HepG2 (cell line): ENCODE data around the gene FAM174C. TPM values are rescaled to one million over a fixed set of nuclear protein-coding genes. Genes with fewer than 3 reads are reported as not detected.

Experiments used
- ARID4A ChIP-seq: sonication (generic); formaldehyde crosslinking; IDR thresholded peaks from 2 replicates; pipeline ENCODE4 v1.5.0; 2020; ENCODE audit warnings: mild to moderate bottlenecking, missing genetic modification reagents, borderline replicate concordance
- HNRNPK ChIP-seq: fragments of 200-400 bp; formaldehyde crosslinking; IDR thresholded peaks from 2 replicates; pipeline ENCODE4 v1.6.1; 2018; ENCODE audit warnings: low read length, low read depth, moderate library complexity, mild to moderate bottlenecking; ENCODE audit not compliant: poor library complexity, severe bottlenecking
- HOXA3 ChIP-seq: sonication (generic); formaldehyde crosslinking; IDR thresholded peaks from 2 replicates; pipeline ENCODE4 v1.5.0; 2020; ENCODE audit warnings: missing genetic modification reagents
- RAD51 ChIP-seq: fragments of 450-650 bp; IDR thresholded peaks from 2 replicates; pipeline ENCODE4 v1.6.1; 2016; ENCODE audit warnings: borderline replicate concordance
- YEATS2 ChIP-seq: sonication (generic); formaldehyde crosslinking; IDR thresholded peaks from 2 replicates; pipeline ENCODE4 v1.4.0; 2020; ENCODE audit warnings: missing genetic modification reagents, borderline replicate concordance
- ZNF296 ChIP-seq: sonication (generic); formaldehyde crosslinking; conservative IDR thresholded peaks from 2 replicates; pipeline ENCODE4 v1.5.0; 2020; ENCODE audit warnings: mild to moderate bottlenecking, missing genetic modification reagents
- ZNF33A ChIP-seq: sonication (generic); formaldehyde crosslinking; IDR thresholded peaks from 2 replicates; pipeline ENCODE4 v1.5.1; 2020; ENCODE audit warnings: missing genetic modification reagents, mild to moderate bottlenecking, moderate library complexity, borderline replicate concordance
- ZNF33B ChIP-seq: sonication (generic); formaldehyde crosslinking; IDR thresholded peaks from 2 replicates; pipeline ENCODE4 v1.5.1; 2020; ENCODE audit warnings: mild to moderate bottlenecking, missing genetic modification reagents
- ZNF775 ChIP-seq: sonication (generic); formaldehyde crosslinking; IDR thresholded peaks from 2 replicates; pipeline ENCODE4 v1.4.0; 2020; ENCODE audit warnings: missing genetic modification reagents, mild to moderate bottlenecking, moderate library complexity, borderline replicate concordance
- ZNF879 ChIP-seq: sonication (generic); formaldehyde crosslinking; IDR thresholded peaks from 2 replicates; pipeline ENCODE4 v1.8.1; 2023; ENCODE audit warnings: missing genetic modification reagents
- polyA plus RNA-seq, 8 experiments: library from polyadenylated mRNA; depleted of rRNA in 3 of 8; stranded (reverse) in 7 of 8; unstranded in 1 of 8; fragments of >200 nt; fragmentation: Illumina TruSeq in 4 of 8; extraction: Trizol in 4 of 8; gene quantifications; 2 replicates each; pipeline versions ENCODE4 v1.2.1 to v1.2.3, GENCODE V29; 2011 to 2016; ENCODE audit warnings: low read depth in 4 of 8, missing spikeins in 1 of 8, mixed read lengths in 1 of 8; ENCODE audit not compliant: insufficient read depth in 1 of 8
- total RNA-seq, 5 experiments: library from RNA; depleted of rRNA; stranded (reverse); fragments of >200 nt; fragmentation: Illumina TruSeq; extraction: Trizol; gene quantifications; 2 replicates each; pipeline ENCODE4 v1.2.3, GENCODE V29; 2016; ENCODE audit warnings: low read depth in 1 of 5

Gene FAM174C
- total and polyA plus RNA-seq, 2 of the 13 experiments (the other 11 are each of a cell fraction or from before 2014, with no cell fraction given), result 19.5 to 31.3 TPM

- no peak for TF ChIP-seq RAD51
- no peak for TF ChIP-seq ZNF33A
- TF ChIP-seq HNRNPK, result no peak
- 0 out of 2 replicates have a peak, but pooled peaks have one; percentile 8 for TF ChIP-seq HOXA3
- no peak for TF ChIP-seq ZNF296
- TF ChIP-seq ARID4A, result peak; percentile 43; the same call in 1 of the 2 replicates
- no peak for TF ChIP-seq ZNF879 (CRISPR knock-in tag)
- no peak for TF ChIP-seq ZNF775 (CRISPR knock-in tag)
- no peak for TF ChIP-seq YEATS2 (CRISPR knock-in tag)
- TF ChIP-seq ZNF33B, result no peak
Observed at GRCh38 chr19:1237754-1238368, 37.5 kb upstream of the FAM174C start, which contains the start of gene CBARP (continued).
